CD14-positive monocyte (primary cell): Measurements from ENCODE around the gene CTSA. TPM values are rescaled to one million over a fixed set of nuclear protein-coding genes. Genes with fewer than 3 reads are reported as not detected.
A peak's percentile ranks its signal among the peaks of the same experiment; 100 is the strongest.

Experiments
- DNase-seq, 3 donors: peaks; one replicate each; pipeline ENCODE4 v3.0.0-alpha.2; 2011 to 2022
- H2AFZ ChIP-seq: 2 replicates; pipeline ENCODE4 v1.6.0; 2012; ENCODE audit warnings: mild to moderate bottlenecking, low read depth, low read length, inconsistent platforms; ENCODE audit not compliant: insufficient read depth, poor library complexity, severe bottlenecking
- H3K27ac ChIP-seq, 2 donors: 1 replicate in 1 of 2; 2 replicates in 1 of 2; pipeline ENCODE4 v1.5.1; 2012 to 2013; ENCODE audit warnings: low read length in 2 of 2, control low read depth in 1 of 2, inconsistent platforms in 1 of 2, low read depth in 1 of 2, mild to moderate bottlenecking in 1 of 2
- H3K27me3 ChIP-seq, 2 donors: one replicate each; pipeline versions ENCODE4 v1.6.0 to v1.6.1; 2011 to 2013; ENCODE audit warnings: low read length in 2 of 2; ENCODE audit not compliant: control insufficient read depth in 2 of 2, insufficient read depth in 2 of 2
- H3K36me3 ChIP-seq, 2 donors: replicated peaks in 1 of 2; 1 replicate in 1 of 2; 2 replicates in 1 of 2; pipeline versions ENCODE4 v1.5.1 to v1.6.1; 2012 to 2013; ENCODE audit warnings: low read length in 2 of 2, control low read depth in 1 of 2, inconsistent platforms in 1 of 2, mild to moderate bottlenecking in 1 of 2; ENCODE audit not compliant: insufficient read depth in 2 of 2, control insufficient read depth in 1 of 2
- H3K4me1 ChIP-seq, 2 donors: 1 replicate in 1 of 2; 2 replicates in 1 of 2; pipeline versions ENCODE4 v1.5.1 to v1.6.1; 2012 to 2013; ENCODE audit warnings: low read length in 2 of 2, control low read depth in 1 of 2, inconsistent platforms in 1 of 2, mild to moderate bottlenecking in 1 of 2, moderate library complexity in 1 of 2; ENCODE audit not compliant: insufficient read depth in 2 of 2, control insufficient read depth in 1 of 2
- H3K4me2 ChIP-seq: replicated peaks from 2 replicates; pipeline ENCODE3; 2012; ENCODE audit warnings: low read length, moderate library complexity, mild to moderate bottlenecking; ENCODE audit not compliant: poor library complexity, severe bottlenecking; ENCODE audit errors: extremely low read depth
- H3K4me3 ChIP-seq, 3 experiments: fragments of 200-600 bp in 1 of 3; sonication (generic) in 1 of 3; replicated peaks in 1 of 3; 1 replicate in 2 of 3; 2 replicates in 1 of 3; pipeline ENCODE4 v1.5.1; 2011 to 2013; ENCODE audit warnings: low read length in 3 of 3, mild to moderate bottlenecking in 3 of 3, control low read depth in 2 of 3, low read depth in 2 of 3, inconsistent platforms in 1 of 3, moderate library complexity in 1 of 3
- H3K79me2 ChIP-seq: 2 replicates; pipeline ENCODE4 v1.6.0; 2012; ENCODE audit warnings: mild to moderate bottlenecking, control low read depth, inconsistent platforms, low read length, moderate library complexity; ENCODE audit not compliant: insufficient read depth
- H3K9ac ChIP-seq: 2 replicates; pipeline ENCODE4 v1.6.0; 2017; ENCODE audit warnings: low read length, mild to moderate bottlenecking; ENCODE audit not compliant: insufficient read depth, poor library complexity, severe bottlenecking
- H3K9me3 ChIP-seq, 2 donors: replicated peaks in 1 of 2; 1 replicate in 1 of 2; 2 replicates in 1 of 2; pipeline versions ENCODE4 v1.5.1 to v1.6.1; 2012 to 2013; ENCODE audit warnings: low read length in 2 of 2, control low read depth in 1 of 2; ENCODE audit not compliant: control insufficient read depth in 1 of 2, insufficient read depth in 1 of 2
- H4K20me1 ChIP-seq: 2 replicates; pipeline ENCODE4 v1.6.0; 2012; ENCODE audit warnings: mild to moderate bottlenecking, low read length, control low read depth, moderate library complexity; ENCODE audit not compliant: insufficient read depth
- H3K27ac Mint-ChIP-seq, 7 donors: one replicate each; pipeline ENCODE4 v1.8.0; 2020; ENCODE audit warnings: mild to moderate bottlenecking in 7 of 7, mixed read lengths in 7 of 7, moderate library complexity in 6 of 7, inconsistent platforms in 2 of 7
- H3K27me3 Mint-ChIP-seq, 3 donors: one replicate each; pipeline ENCODE4 v1.8.0; 2021 to 2022; ENCODE audit warnings: low read depth in 3 of 3, mild to moderate bottlenecking in 3 of 3, mixed read lengths in 3 of 3, moderate library complexity in 3 of 3, inconsistent platforms in 1 of 3
- H3K36me3 Mint-ChIP-seq, 2 donors: one replicate each; pipeline ENCODE4 v1.8.0; 2020; ENCODE audit warnings: mixed read lengths in 2 of 2, inconsistent platforms in 1 of 2, mild to moderate bottlenecking in 1 of 2
- H3K4me1 Mint-ChIP-seq: one replicate; pipeline ENCODE4 v1.8.0; 2020; ENCODE audit warnings: mild to moderate bottlenecking, mixed read lengths
- H3K4me3 Mint-ChIP-seq, 2 donors: one replicate each; pipeline ENCODE4 v1.8.0; 2020; ENCODE audit warnings: mild to moderate bottlenecking in 2 of 2, mixed read lengths in 2 of 2, moderate library complexity in 1 of 2
- H3K9me3 Mint-ChIP-seq, 7 donors: one replicate each; pipeline ENCODE4 v1.8.0; 2020 to 2022; ENCODE audit warnings: mixed read lengths in 7 of 7, mild to moderate bottlenecking in 6 of 7, moderate library complexity in 6 of 7, inconsistent platforms in 2 of 7
- CTCF ChIP-seq: fragments of 200-600 bp; IDR thresholded peaks from one replicate; pipeline ENCODE4 v1.8.0; 2022; ENCODE audit warnings: antibody characterized with exemption, mild to moderate bottlenecking
- WGBS: methylation state at CpG from one replicate; pipeline ENCODE4 v1.1.5; 2013; ENCODE audit warnings: missing lambda C conversion rate; ENCODE audit not compliant: insufficient coverage; 5-methylcytosine and 5-hydroxymethylcytosine counted together
- intact Hi-C, 2 donors: fragments of 100-400 bp; cut with micrococcal nuclease; formaldehyde crosslinking; loops; one replicate each; pipeline versions ENCODE4 v1.15.0 to v1.15.1; 2023
- polyA plus RNA-seq, 3 donors: library from polyadenylated mRNA; depleted of rRNA in 1 of 3; unstranded in 2 of 3; stranded (reverse) in 1 of 3; fragments of 300-500 nt in 2 of 3; fragments of >200 nt in 1 of 3; fragmentation: Illumina TruSeq in 2 of 3; gene quantifications; 1 replicate in 2 of 3; 2 replicates in 1 of 3; pipeline ENCODE4 v1.2.3, GENCODE V29; 2012 to 2021

CTSA gene
- polyA plus RNA-seq, 3 donors: 279 to 489 (median 366) TPM

- Histone ChIP-seq H3K9ac (peak overlapping the region; percentile 7), H3K27ac (peak overlapping the region; percentile 75 to 92), H2AFZ (no peak overlapping the region), H3K4me2 (no peak overlapping the region), H3K79me2 (no peaks in the 10 kb centered on the region), H3K36me3 (peaks cover 74 to 96% of the 10 kb centered on the region in 2 donors), H3K4me3 (no peak overlapping the region), H3K4me1 (peaks cover 40 to 50% of the 10 kb centered on the region in 2 donors), H3K9me3 (no peaks in the 10 kb centered on the region), H3K27me3 (no peaks in the 10 kb centered on the region), H4K20me1 (peaks cover 49% of the 10 kb centered on the region)
- Mint-ChIP-seq H3K4me1 (peaks cover 36% of the 10 kb centered on the region), H3K27ac (peak overlapping the region; percentile 89 to 99 (median 98)), H3K9me3 (no peaks in the 10 kb centered on the region), H3K27me3 (no peaks in the 10 kb centered on the region), H3K36me3 (peaks cover 77 to 95% of the 10 kb centered on the region in 2 donors), H3K4me3 (peak overlapping the region in 1 of 2 donors; percentile 21)
- WGBS: 51% methylated on average over 20 of the region's 20 CpGs
- DNase-seq: peak; percentile 57 to 99 (median 95)
- intact Hi-C loops: no loop called here
- TF ChIP-seq CTCF: no peak
Observed at GRCh38 chr20:45946149-45946970, 55.2 kb downstream of the CTSA start.

DNA sequence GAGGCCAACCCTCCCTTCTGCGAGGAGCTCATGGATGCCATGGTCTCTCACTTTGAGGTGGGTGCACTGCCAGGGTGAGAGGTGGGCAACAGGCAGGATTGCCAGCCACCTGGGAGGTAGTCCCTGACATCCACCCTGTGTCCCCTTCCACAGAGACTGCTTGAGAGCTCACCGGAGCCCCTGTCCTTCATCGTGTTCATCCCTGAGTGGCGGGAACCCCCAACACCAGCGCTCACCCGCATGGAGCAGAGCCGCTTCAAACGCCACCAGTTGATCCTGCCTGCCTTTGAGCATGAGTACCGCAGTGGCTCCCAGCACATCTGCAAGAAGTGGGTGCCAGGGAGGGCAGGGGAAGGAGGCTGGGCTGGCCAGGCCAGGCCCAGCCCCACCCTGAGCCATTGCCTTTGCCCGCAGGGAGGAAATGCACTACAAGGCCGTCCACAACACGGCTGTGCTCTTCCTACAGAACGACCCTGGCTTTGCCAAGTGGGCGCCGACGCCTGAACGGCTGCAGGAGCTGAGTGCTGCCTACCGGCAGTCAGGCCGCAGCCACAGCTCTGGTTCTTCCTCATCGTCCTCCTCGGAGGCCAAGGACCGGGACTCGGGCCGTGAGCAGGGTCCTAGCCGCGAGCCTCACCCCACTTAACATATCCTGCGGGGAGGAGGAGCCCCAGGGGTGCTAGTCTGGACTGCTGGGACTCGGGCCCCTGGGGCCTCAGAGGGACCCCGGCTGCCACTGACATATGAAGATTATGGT is 56.2 kb downstream of the CTSA start:
- peaks cover 78 to 100% of the 10 kb centered on the region in 2 donors for H3K36me3 ChIP-seq
- no peak overlapping the region for H3K4me3 ChIP-seq
- H3K9me3 Mint-ChIP-seq: no peaks in the 10 kb centered on the region
- no peak overlapping the region for H2AFZ ChIP-seq
- H3K27ac ChIP-seq: peak overlapping the region; percentile 75 to 92
- WGBS: 85% methylated on average over 16 of the region's 29 CpGs
- no peaks in the 10 kb centered on the region for H3K27me3 Mint-ChIP-seq
- no peaks in the 10 kb centered on the region for H3K9me3 ChIP-seq
- H3K27ac Mint-ChIP-seq: peak overlapping the region; percentile 42 to 99 (median 97)
- no peak overlapping the region for H3K9ac ChIP-seq
- no peaks in the 10 kb centered on the region for H3K27me3 ChIP-seq
- H3K4me2 ChIP-seq: no peak overlapping the region
- intact Hi-C loops: no loop called here
- H3K4me3 Mint-ChIP-seq: no peak overlapping the region
- peaks cover 86 to 95% of the 10 kb centered on the region in 2 donors for H3K36me3 Mint-ChIP-seq
- peaks cover 40 to 50% of the 10 kb centered on the region in 2 donors for H3K4me1 ChIP-seq
- TF ChIP-seq CTCF: no peak
- peaks cover 36% of the 10 kb centered on the region for H3K4me1 Mint-ChIP-seq
- peak in 1 of 3 donors; percentile 9 for DNase-seq
- no peaks in the 10 kb centered on the region for H3K79me2 ChIP-seq
- peaks cover 53% of the 10 kb centered on the region for H4K20me1 ChIP-seq
